ENCODE data around the gene TPCN2. TPM values are rescaled to one million over a fixed set of nuclear protein-coding genes. Genes with fewer than 3 reads are reported as not detected.

Gene TPCN2
- total RNA-seq, 2 donors from 2014 or later, result 17.6 to 31.0 TPM

DNA sequence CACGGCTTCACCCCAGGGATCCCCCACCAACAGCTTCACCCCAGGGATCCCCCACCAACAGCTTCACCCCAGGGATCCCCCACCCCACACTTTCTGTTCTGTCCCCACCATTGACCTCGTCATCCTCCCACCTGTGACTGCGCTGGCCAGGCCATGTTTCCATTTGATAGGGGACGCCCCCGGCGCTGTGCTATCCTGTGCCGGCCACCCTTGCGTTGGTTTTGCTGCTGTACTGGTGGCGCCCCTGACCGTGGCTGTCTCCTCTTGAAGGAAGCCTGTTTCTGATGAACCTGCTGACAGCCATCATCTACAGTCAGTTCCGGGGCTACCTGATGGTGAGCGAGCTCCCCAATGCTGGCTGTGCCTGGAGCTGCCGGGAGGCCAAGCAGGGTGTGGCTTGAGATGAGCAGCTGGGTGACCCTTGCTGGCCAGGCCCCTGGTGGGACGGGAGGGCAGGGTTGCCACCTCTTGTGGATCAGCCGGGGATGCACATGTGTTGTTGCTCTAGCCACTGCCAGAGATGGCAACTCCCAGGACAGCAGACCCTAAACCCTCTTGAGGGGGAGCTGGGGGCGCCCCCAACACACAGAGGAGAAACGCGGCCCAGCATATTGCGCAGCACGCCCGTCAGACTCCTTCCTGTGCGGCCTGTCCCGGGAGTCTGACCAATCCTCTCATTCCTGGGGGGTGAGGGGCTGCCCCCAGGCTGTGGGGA lies 22.5 kb downstream of the TPCN2 start:
- Histone ChIP-seq H3K4me1 (replicated peaks) (no peaks in the 10 kb centered on the region), H3K36me3 (no peaks in the 10 kb centered on the region), H3K27me3 (replicated peaks; ENCODE audit: insufficient read depth) (no peaks in the 10 kb centered on the region), H3K27ac (no peak overlapping the region), H3K4me3 (no peak overlapping the region), H3K9me3 (no peaks in the 10 kb centered on the region)
- WGBS, result 87% methylated on average over 20 of the region's 23 CpGs
- intact Hi-C loops (cut with DNase I), result no loop called here
- DNase-seq (ENCODE audit: low spot score), result no peak
- TF ChIP-seq, protein P1, sequence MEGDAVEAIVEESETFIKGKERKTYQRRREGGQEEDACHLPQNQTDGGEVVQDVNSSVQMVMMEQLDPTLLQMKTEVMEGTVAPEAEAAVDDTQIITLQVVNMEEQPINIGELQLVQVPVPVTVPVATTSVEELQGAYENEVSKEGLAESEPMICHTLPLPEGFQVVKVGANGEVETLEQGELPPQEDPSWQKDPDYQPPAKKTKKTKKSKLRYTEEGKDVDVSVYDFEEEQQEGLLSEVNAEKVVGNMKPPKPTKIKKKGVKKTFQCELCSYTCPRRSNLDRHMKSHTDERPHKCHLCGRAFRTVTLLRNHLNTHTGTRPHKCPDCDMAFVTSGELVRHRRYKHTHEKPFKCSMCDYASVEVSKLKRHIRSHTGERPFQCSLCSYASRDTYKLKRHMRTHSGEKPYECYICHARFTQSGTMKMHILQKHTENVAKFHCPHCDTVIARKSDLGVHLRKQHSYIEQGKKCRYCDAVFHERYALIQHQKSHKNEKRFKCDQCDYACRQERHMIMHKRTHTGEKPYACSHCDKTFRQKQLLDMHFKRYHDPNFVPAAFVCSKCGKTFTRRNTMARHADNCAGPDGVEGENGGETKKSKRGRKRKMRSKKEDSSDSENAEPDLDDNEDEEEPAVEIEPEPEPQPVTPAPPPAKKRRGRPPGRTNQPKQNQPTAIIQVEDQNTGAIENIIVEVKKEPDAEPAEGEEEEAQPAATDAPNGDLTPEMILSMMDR (IDR thresholded peaks at IDR 0.05), result no peak
- TF ChIP-seq POLR2A (IDR thresholded peaks at IDR 0.05) (no peak), POLR2AphosphoS5 (IDR thresholded peaks at IDR 0.05) (no peak)

DNA sequence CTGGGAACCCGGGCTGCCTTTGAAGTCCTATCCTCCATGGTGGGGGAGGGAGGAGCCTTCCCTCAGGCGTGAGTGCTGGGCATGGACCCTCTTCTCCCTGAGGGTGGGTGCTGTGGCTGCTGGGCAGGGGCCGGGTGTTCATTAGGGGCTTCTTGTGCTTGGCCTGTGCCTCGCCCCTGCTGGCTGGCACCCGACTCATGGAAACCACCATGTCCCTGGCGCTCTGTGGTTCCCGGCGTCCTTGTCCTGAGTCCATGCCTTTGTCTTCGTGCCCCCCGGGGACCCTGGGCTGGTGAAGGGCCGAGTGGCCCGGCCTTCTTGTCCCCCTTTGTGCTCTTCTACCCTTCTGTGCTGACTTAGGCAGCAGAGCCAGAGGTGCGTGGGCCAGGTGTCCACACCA lies 23.2 kb downstream of the TPCN2 start:
- no peaks in the 10 kb centered on the region for H3K4me1 ChIP-seq (replicated peaks)
- WGBS, result 78% methylated on average over 11 of the region's 13 CpGs
- no peak for DNase-seq (ENCODE audit: low spot score)
- TF ChIP-seq, protein P1 (IDR thresholded peaks at IDR 0.05), result no peak
- no peak for TF ChIP-seq POLR2A (IDR thresholded peaks at IDR 0.05)
- no peak for TF ChIP-seq POLR2AphosphoS5 (IDR thresholded peaks at IDR 0.05)
- H3K36me3 ChIP-seq, result no peaks in the 10 kb centered on the region
- no peak overlapping the region for H3K4me3 ChIP-seq
- intact Hi-C loops (cut with DNase I), result no loop called here
- H3K27ac ChIP-seq, result no peak overlapping the region
- H3K9me3 ChIP-seq, result no peaks in the 10 kb centered on the region
- no peaks in the 10 kb centered on the region for H3K27me3 ChIP-seq (replicated peaks; ENCODE audit: insufficient read depth)

GRCh38 chr11:69073469-69073868 lies 24.7 kb downstream of the TPCN2 start:
- intact Hi-C loops (cut with DNase I), result no loop called here
- Histone ChIP-seq H3K4me1 (replicated peaks) (no peaks in the 10 kb centered on the region), H3K27me3 (replicated peaks; ENCODE audit: insufficient read depth) (no peaks in the 10 kb centered on the region), H3K4me3 (no peak overlapping the region), H3K9me3 (no peaks in the 10 kb centered on the region), H3K27ac (no peak overlapping the region), H3K36me3 (peaks cover 0 to 1% of the 10 kb centered on the region in 2 donors)
- no peak for TF ChIP-seq POLR2A (IDR thresholded peaks at IDR 0.05)
- TF ChIP-seq POLR2AphosphoS5 (IDR thresholded peaks at IDR 0.05), result no peak
- TF ChIP-seq, protein P1 (IDR thresholded peaks at IDR 0.05), result no peak
- WGBS, result 73% methylated on average over 8 of the region's 8 CpGs
- DNase-seq (ENCODE audit: low spot score), result no peak

- WGBS, result 82% methylated on average over 20 of the region's 20 CpGs
- Histone ChIP-seq H3K9me3 (no peaks in the 10 kb centered on the region), H3K27ac (peak overlapping the region in 1 of 2 donors; percentile 56), H3K36me3 (peaks cover 0 to 10% of the 10 kb centered on the region in 2 donors), H3K4me3 (no peak overlapping the region), H3K4me1 (replicated peaks) (no peaks in the 10 kb centered on the region), H3K27me3 (replicated peaks; ENCODE audit: insufficient read depth) (no peaks in the 10 kb centered on the region)
- intact Hi-C loops (cut with DNase I), result no loop called here
- DNase-seq (ENCODE audit: low spot score), result no peak
- TF ChIP-seq, protein P1 (IDR thresholded peaks at IDR 0.05), result no peak
- no peak for TF ChIP-seq POLR2A (IDR thresholded peaks at IDR 0.05)
- TF ChIP-seq POLR2AphosphoS5 (IDR thresholded peaks at IDR 0.05), result no peak
These were observed 25.8 kb downstream of the TPCN2 start for GRCh38 chr11:69074375-69075140.
